Measurements from ENCODE around the gene NTRK2. TPM values are rescaled to one million over a fixed set of nuclear protein-coding genes. Genes with fewer than 3 reads are reported as not detected.

The NTRK2 gene
- total RNA-seq, 2 experiments from 2014 or later: 0.06 TPM; not detected in 1

- no peak overlapping the region for H3K4me3 ChIP-seq (ENCODE audit: low read depth, low read length, poor library complexity, severe bottlenecking)
- H3K36me3 ChIP-seq (ENCODE audit: insufficient read depth, low read length): no peaks in the 10 kb centered on the region
- ChIA-PET POLR2A (no interaction called here), CTCF (ENCODE audit: unreplicated experiment) (no interaction called here)
- H3K4me2 ChIP-seq (ENCODE audit: low read length): no peak overlapping the region
- no peaks in the 10 kb centered on the region for H3K9me2 ChIP-seq (ENCODE audit: insufficient read depth, low read length)
- H2AFZ ChIP-seq (ENCODE audit: low read length): no peak overlapping the region
- no peaks in the 10 kb centered on the region for H3K79me2 ChIP-seq (ENCODE audit: insufficient read depth, low read depth, low read length)
- no peak for DNase-seq (ENCODE audit: low spot score)
- no peaks in the 10 kb centered on the region for H3K4me1 ChIP-seq (ENCODE audit: insufficient read depth, low read length, poor library complexity, severe bottlenecking)
- intact Hi-C loops (cut with micrococcal nuclease; ENCODE audit: unreplicated experiment): no loop called here
- TF ChIP-seq CTCF (conservative IDR thresholded peaks at IDR 0.05; ENCODE audit: low read length) (no peak), EZH2phosphoT487 (IDR thresholded peaks at IDR 0.05; ENCODE audit: borderline replicate concordance, low read depth, low read length) (no peak)
- H3K9me3 ChIP-seq (ENCODE audit: low read length): no peaks in the 10 kb centered on the region
- no peaks in the 10 kb centered on the region for H4K20me1 ChIP-seq (ENCODE audit: insufficient read depth, low read length)
- H3K27ac ChIP-seq (ENCODE audit: low read depth, low read length, poor library complexity, severe bottlenecking): no peak overlapping the region
- no TSS peak for BruUV-seq (replicated peaks)
Measured at GRCh38 chr9:84996029-84996428, 326.5 kb downstream of the NTRK2 start.

- Histone ChIP-seq H3K36me3 (ENCODE audit: insufficient read depth, low read length) (no peaks in the 10 kb centered on the region), H3K27ac (ENCODE audit: low read depth, low read length, poor library complexity, severe bottlenecking) (no peak overlapping the region), H4K20me1 (ENCODE audit: insufficient read depth, low read length) (no peaks in the 10 kb centered on the region), H3K9me2 (ENCODE audit: insufficient read depth, low read length) (no peaks in the 10 kb centered on the region), H3K4me2 (ENCODE audit: low read length) (no peak overlapping the region), H3K4me3 (ENCODE audit: low read depth, low read length, poor library complexity, severe bottlenecking) (no peak overlapping the region), H2AFZ (ENCODE audit: low read length) (no peak overlapping the region), H3K4me1 (ENCODE audit: insufficient read depth, low read length, poor library complexity, severe bottlenecking) (no peaks in the 10 kb centered on the region), H3K9me3 (ENCODE audit: low read length) (no peaks in the 10 kb centered on the region), H3K79me2 (ENCODE audit: insufficient read depth, low read depth, low read length) (no peaks in the 10 kb centered on the region)
- DNase-seq (ENCODE audit: low spot score): no peak
- intact Hi-C loops (cut with micrococcal nuclease; ENCODE audit: unreplicated experiment): no loop called here
- TF ChIP-seq EZH2phosphoT487 (IDR thresholded peaks at IDR 0.05; ENCODE audit: borderline replicate concordance, low read depth, low read length) (no peak), CTCF (conservative IDR thresholded peaks at IDR 0.05; ENCODE audit: low read length) (no peak)
- POLR2A ChIA-PET: interaction anchor here (0.5 to 0.6 kb wide), 3 partner anchors 14 to 617 kb away, joined by 3 to 6 read pairs (median 3); no protein-coding TSS in a partner anchor
- no TSS peak for BruUV-seq (replicated peaks)
- CTCF ChIA-PET (ENCODE audit: unreplicated experiment): no interaction called here
Measured at GRCh38 chr9:84996716-84997115, 327.2 kb downstream of the NTRK2 start.

- Histone ChIP-seq H3K27ac (ENCODE audit: low read depth, low read length, poor library complexity, severe bottlenecking) (no peak overlapping the region), H3K9me2 (ENCODE audit: insufficient read depth, low read length) (no peaks in the 10 kb centered on the region), H3K36me3 (ENCODE audit: insufficient read depth, low read length) (no peaks in the 10 kb centered on the region), H3K4me3 (ENCODE audit: low read depth, low read length, poor library complexity, severe bottlenecking) (no peak overlapping the region), H2AFZ (ENCODE audit: low read length) (no peak overlapping the region), H3K79me2 (ENCODE audit: insufficient read depth, low read depth, low read length) (no peaks in the 10 kb centered on the region), H4K20me1 (ENCODE audit: insufficient read depth, low read length) (no peaks in the 10 kb centered on the region), H3K9me3 (ENCODE audit: low read length) (no peaks in the 10 kb centered on the region), H3K4me1 (ENCODE audit: insufficient read depth, low read length, poor library complexity, severe bottlenecking) (no peaks in the 10 kb centered on the region), H3K4me2 (ENCODE audit: low read length) (no peak overlapping the region)
- intact Hi-C loops (cut with micrococcal nuclease; ENCODE audit: unreplicated experiment): no loop called here
- ChIA-PET CTCF (ENCODE audit: unreplicated experiment) (no interaction called here), POLR2A (interaction anchor here (0.6 kb wide), 1 partner anchor 15 kb away, joined by 3 read pairs; no protein-coding TSS in a partner anchor)
- TF ChIP-seq EZH2phosphoT487 (IDR thresholded peaks at IDR 0.05; ENCODE audit: borderline replicate concordance, low read depth, low read length) (no peak), CTCF (conservative IDR thresholded peaks at IDR 0.05; ENCODE audit: low read length) (no peak)
- no peak for DNase-seq (ENCODE audit: low spot score)
- no TSS peak for BruUV-seq (replicated peaks)
Measured at GRCh38 chr9:84997472-84997871, 327.9 kb downstream of the NTRK2 start.

All from OCI-LY7 (cell line).